Ovary (tissue), 9 donors: ENCODE data around the gene IMPDH2. TPM values are rescaled to one million over a fixed set of nuclear protein-coding genes. Genes with fewer than 3 reads are reported as not detected.

Experiments
- DNase-seq, 5 donors: peaks; one replicate each; pipeline ENCODE4 v3.0.0-alpha.2; 2019 to 2020
- H3K27ac ChIP-seq, 2 donors: fragments of 200-600 bp; one replicate each; pipeline versions ENCODE4 v1.5.1 to v1.8.0; 2019 to 2022
- H3K27me3 ChIP-seq: fragments of 200-600 bp; one replicate; pipeline ENCODE4 v1.8.0; 2022
- H3K36me3 ChIP-seq: fragments of 200-600 bp; sonication (generic); one replicate; pipeline ENCODE4 v1.5.1; 2019
- H3K4me1 ChIP-seq: one replicate; pipeline ENCODE4 v1.8.1; 2013; ENCODE audit warnings: mild to moderate bottlenecking, moderate library complexity; ENCODE audit not compliant: insufficient read depth
- H3K4me3 ChIP-seq: fragments of 200-600 bp; sonication (generic); one replicate; pipeline ENCODE4 v1.5.1; 2017
- H3K9me3 ChIP-seq, 2 donors: fragments of 200-600 bp in 1 of 2; sonication (generic) in 1 of 2; one replicate each; pipeline versions ENCODE4 v1.5.1 to v1.8.1; 2013 to 2019; ENCODE audit warnings: mild to moderate bottlenecking in 1 of 2, moderate library complexity in 1 of 2
- CTCF ChIP-seq, 3 donors: fragments of 450-650 bp in 2 of 3; fragments of 200-600 bp in 1 of 3; IDR thresholded peaks; one replicate each; pipeline versions ENCODE4 v1.5.1 to v1.8.0; 2016 to 2022; ENCODE audit warnings: antibody characterized with exemption in 3 of 3, mild to moderate bottlenecking in 1 of 3
- EP300 ChIP-seq: sonication (generic); formaldehyde crosslinking; IDR thresholded peaks from one replicate; pipeline ENCODE4 v1.6.1; 2017; ENCODE audit warnings: antibody characterized with exemption
- POLR2A ChIP-seq: fragments of 450-650 bp; IDR thresholded peaks from one replicate; pipeline ENCODE4 v1.6.1; 2017; ENCODE audit warnings: antibody characterized with exemption, mild to moderate bottlenecking, moderate library complexity
- WGBS, 3 donors: extraction: QIAGEN DNeasy Blood & Tissue Kit in 1 of 3; methylation state at CpG; one replicate each; pipeline versions ENCODE4 v1.1.5 to v1.1.7; 2013 to 2017; 5-methylcytosine and 5-hydroxymethylcytosine counted together
- intact Hi-C, 4 donors: fragments of 100-400 bp; cut with DNase I; formaldehyde crosslinking; loops; one replicate each; pipeline versions ENCODE4 v1.11.0 to v1.15.1; 2022 to 2023
- polyA plus RNA-seq, 2 donors: library from polyadenylated mRNA; stranded (reverse); fragments of 200-250 nt in 1 of 2; fragments of 350-450 nt in 1 of 2; fragmentation: Illumina TruSeq in 1 of 2; extraction: RNeasy Lipid Tissue Mini Kit (QIAGEN cat#74804) in 1 of 2; gene quantifications; one replicate each; pipeline ENCODE4 v1.2.3, GENCODE V29; 2013 to 2014
- total RNA-seq, 7 donors: library from RNA; depleted of rRNA in 2 of 7; stranded (reverse); fragments of >200 nt in 2 of 7; fragmentation: NEBNext Ultra II Directional in 3 of 7; extraction: Animal tissue kit (Norgen Biotek cat#: 25700) in 3 of 7; gene quantifications; one replicate each; pipeline versions ENCODE4 v1.1.0 to v1.2.4, GENCODE V29; 2016 to 2023
- donor health status: DM: no; HTN: no; CAD: no; lungs with moderate emphysema.
- donor health status: DM: no; HTN: no; CAD: no.
- donor health status: Bipolar disorder and iron deficiency.
- donor health status: DM: yes; HTN: yes; CAD: no.
- donor health status: DM: no; HTN: no; CAD: no.
- donor health status: DM: yes; HTN: yes; CAD: no.

The IMPDH2 gene
- total and polyA plus RNA-seq, 9 donors, result 264 to 523 (median 381) TPM

GRCh38 chr3:49004352-49005302 lies 24.6 kb downstream of the IMPDH2 start:
- Histone ChIP-seq H3K4me1 (peaks cover 6% of the 10 kb centered on the region), H3K36me3 (no peaks in the 10 kb centered on the region), H3K27ac (no peak overlapping the region), H3K9me3 (no peaks in the 10 kb centered on the region), H3K27me3 (no peaks in the 10 kb centered on the region), H3K4me3 (no peak overlapping the region)
- peak in 4 of 5 donors; percentile 58 to 68 (median 64) for DNase-seq
- 86 to 90% (median 86%) methylated on average over 16 of the region's 16 CpGs for WGBS, 3 donors
- TF ChIP-seq EP300, result no peak
- no peak for TF ChIP-seq CTCF (IDR thresholded peaks at IDR 0.05)
- no peak for TF ChIP-seq POLR2A
- intact Hi-C loops, result no loop called here

- intact Hi-C loops, result no loop called here
- no peak for DNase-seq
- H3K36me3 ChIP-seq, result no peaks in the 10 kb centered on the region
- no peak overlapping the region for H3K4me3 ChIP-seq
- no peaks in the 10 kb centered on the region for H3K27me3 ChIP-seq
- TF ChIP-seq CTCF (IDR thresholded peaks at IDR 0.05) (no peak), EP300 (no peak), POLR2A (no peak)
- peaks cover 3% of the 10 kb centered on the region for H3K4me1 ChIP-seq
- WGBS, 3 donors, result 85 to 88% (median 87%) methylated on average over 6 of the region's 6 CpGs
- H3K27ac ChIP-seq, result no peak overlapping the region
- no peaks in the 10 kb centered on the region for H3K9me3 ChIP-seq
Measured at GRCh38 chr3:49001155-49001554, 28.0 kb downstream of the IMPDH2 start.

GRCh38 chr3:48999085-48999858 lies 29.9 kb downstream of the IMPDH2 start:
- H3K4me3 ChIP-seq, result no peak overlapping the region
- no peaks in the 10 kb centered on the region for H3K27me3 ChIP-seq
- DNase-seq, result no peak
- H3K36me3 ChIP-seq, result no peaks in the 10 kb centered on the region
- 78 to 85% (median 84%) methylated on average over 8 of the region's 8 CpGs for WGBS, 3 donors
- no peaks in the 10 kb centered on the region for H3K4me1 ChIP-seq
- TF ChIP-seq CTCF (IDR thresholded peaks at IDR 0.05) (no peak), POLR2A (no peak), EP300 (no peak)
- no peak overlapping the region for H3K27ac ChIP-seq
- H3K9me3 ChIP-seq, result no peaks in the 10 kb centered on the region
- intact Hi-C loops, result loop anchor here in 1 of 4 donors (10.0 kb wide), 1 partner anchor 446 kb away; no protein-coding TSS in a partner anchor
